Neural cell (in vitro differentiated cells): ENCODE data around the gene SLC6A2. TPM values are rescaled to one million over a fixed set of nuclear protein-coding genes. Genes with fewer than 3 reads are reported as not detected.

Experiments used
- H2AFZ ChIP-seq: fragments of 200-600, 300-800 bp; sonication (generic), shearing (Covaris generic); 2 replicates; pipeline ENCODE4 v1.6.0; 2014; ENCODE audit warnings: low read depth, mild to moderate bottlenecking, antibody characterized with exemption, low read length, moderate library complexity
- H3F3A ChIP-seq: fragments of 200-600 bp; shearing (Covaris generic); 2 replicates; pipeline ENCODE4 v1.6.1; 2016; ENCODE audit warnings: mild to moderate bottlenecking, moderate library complexity, mixed read lengths, antibody characterized with exemption, low read length; ENCODE audit not compliant: insufficient read depth, poor library complexity, severe bottlenecking
- H3K27ac ChIP-seq: fragments of 200-600, 300-800 bp; sonication (generic), shearing (Covaris generic); 2 replicates; pipeline ENCODE4 v1.5.1; 2014; ENCODE audit warnings: mild to moderate bottlenecking, low read length, moderate library complexity
- H3K27me3 ChIP-seq: fragments of 300-800, 200-600 bp; sonication (generic), shearing (Covaris generic); 2 replicates; pipeline ENCODE4 v1.6.0; 2014; ENCODE audit warnings: mild to moderate bottlenecking, low read depth, low read length, moderate library complexity; ENCODE audit not compliant: insufficient read depth
- H3K36me3 ChIP-seq: fragments of 300-800, 200-600 bp; sonication (generic), shearing (Covaris generic); 2 replicates; pipeline ENCODE4 v1.5.1; 2014; ENCODE audit warnings: mild to moderate bottlenecking, antibody characterized with exemption, low read length, moderate library complexity; ENCODE audit not compliant: insufficient read depth
- H3K4me2 ChIP-seq: fragments of 300-800, 200-600 bp; sonication (generic), shearing (Covaris generic); 2 replicates; pipeline ENCODE4 v1.6.0; 2014; ENCODE audit warnings: mild to moderate bottlenecking, low read length
- H3K4me3 ChIP-seq: fragments of 300-800, 200-600 bp; sonication (generic), shearing (Covaris generic); 2 replicates; pipeline ENCODE4 v1.5.1; 2014; ENCODE audit warnings: mild to moderate bottlenecking, low read length, moderate library complexity
- H3K79me2 ChIP-seq: fragments of 200-600 bp; shearing (Covaris generic); replicated peaks from 2 replicates; pipeline ENCODE4 v1.6.0; 2014; ENCODE audit warnings: mild to moderate bottlenecking, low read length, moderate library complexity; ENCODE audit not compliant: insufficient read depth
- H3K9ac ChIP-seq: fragments of 300-800, 200-600 bp; sonication (generic), shearing (Covaris generic); 2 replicates; pipeline ENCODE4 v1.6.1; 2016; ENCODE audit warnings: mild to moderate bottlenecking, low read length, mixed read lengths
- H3K9me2 ChIP-seq: fragments of 200-600 bp; shearing (Covaris generic); 2 replicates; pipeline ENCODE4 v1.6.1; 2016; ENCODE audit warnings: mild to moderate bottlenecking, low read length, mixed read lengths; ENCODE audit not compliant: insufficient read depth
- H3K9me3 ChIP-seq: fragments of 200-600, 300-800 bp; sonication (generic), shearing (Covaris generic); 2 replicates; pipeline ENCODE4 v1.6.1; 2016; ENCODE audit warnings: mild to moderate bottlenecking, mixed run types, low read length, moderate library complexity, mixed read lengths
- H4K20me1 ChIP-seq: fragments of 200-600 bp; shearing (Covaris generic); 2 replicates; pipeline ENCODE4 v1.6.1; 2016; ENCODE audit warnings: mild to moderate bottlenecking, mixed run types; ENCODE audit not compliant: insufficient read depth
- CTCF ChIP-seq: fragments of 450-650 bp; IDR thresholded peaks from 2 replicates; pipeline ENCODE4 v1.5.1; 2014; ENCODE audit warnings: antibody characterized with exemption, mild to moderate bottlenecking, moderate library complexity; ENCODE audit not compliant: poor library complexity, severe bottlenecking
- EP300 ChIP-seq: fragments of 450-650 bp; conservative IDR thresholded peaks from 2 replicates; pipeline ENCODE4 v1.6.1; 2014; ENCODE audit warnings: antibody characterized with exemption, mild to moderate bottlenecking, moderate library complexity; ENCODE audit not compliant: poor library complexity, severe bottlenecking
- EZH2 ChIP-seq: fragments of 200-600, 300-800 bp; shearing (Covaris generic), sonication (generic); IDR thresholded peaks from 2 replicates; pipeline ENCODE4 v1.6.1; 2014; ENCODE audit warnings: antibody characterized with exemption, low read length, borderline replicate concordance, mild to moderate bottlenecking; ENCODE audit not compliant: insufficient read depth, poor library complexity, severe bottlenecking
- MXI1 ChIP-seq: fragments of 450-650 bp; conservative IDR thresholded peaks from 2 replicates; pipeline ENCODE4 v1.6.1; 2014; ENCODE audit warnings: antibody characterized with exemption, mild to moderate bottlenecking; ENCODE audit not compliant: poor library complexity, severe bottlenecking
- POLR2AphosphoS5 ChIP-seq: IDR thresholded peaks from 2 replicates; pipeline ENCODE4 v1.6.1; 2012
- RAD21 ChIP-seq: fragments of 450-650 bp; conservative IDR thresholded peaks from 2 replicates; pipeline ENCODE4 v1.6.1; 2014; ENCODE audit warnings: antibody characterized with exemption, mild to moderate bottlenecking, moderate library complexity
- REST ChIP-seq: IDR thresholded peaks from 2 replicates; pipeline ENCODE4 v1.6.1; 2012; ENCODE audit warnings: borderline replicate concordance
- SMC3 ChIP-seq: fragments of 450-650 bp; conservative IDR thresholded peaks from 2 replicates; pipeline ENCODE4 v1.6.1; 2014; ENCODE audit warnings: antibody characterized with exemption, mild to moderate bottlenecking, moderate library complexity; ENCODE audit not compliant: poor library complexity
- TAF1 ChIP-seq: IDR thresholded peaks from 2 replicates; pipeline ENCODE4 v1.6.1; 2012; ENCODE audit warnings: low read depth
- polyA plus RNA-seq: library from polyadenylated mRNA; depleted of rRNA; stranded (reverse); fragments of >200 nt; gene quantifications from 2 replicates; pipeline ENCODE4 v1.2.3, GENCODE V29; 2014

The SLC6A2 gene
- polyA plus RNA-seq, 1 donor from 2014 or later, result not detected

GRCh38 chr16:55657616-55658015 lies 1.8 kb downstream of the SLC6A2 start:
- Histone ChIP-seq H3K9ac (no peak overlapping the region), H3K4me3 (no peak overlapping the region), H3K4me2 (no peak overlapping the region), H3F3A (no peaks in the 10 kb centered on the region), H3K79me2 (no peaks in the 10 kb centered on the region), H3K36me3 (no peaks in the 10 kb centered on the region), H3K27ac (no peak overlapping the region), H2AFZ (no peak overlapping the region), H4K20me1 (no peaks in the 10 kb centered on the region), H3K9me3 (peaks cover 3% of the 10 kb centered on the region), H3K9me2 (no peaks in the 10 kb centered on the region), H3K27me3 (peaks cover 63% of the 10 kb centered on the region)
- TF ChIP-seq REST (no peak), MXI1 (no peak), TAF1 (no peak), RAD21 (no peak), POLR2AphosphoS5 (no peak), EP300 (no peak), EZH2 (no peak), CTCF (no peak), SMC3 (no peak)

GRCh38 chr16:55658898-55659420 lies 3.2 kb downstream of the SLC6A2 start:
- Histone ChIP-seq H3K27ac (no peak overlapping the region), H2AFZ (no peak overlapping the region), H3K27me3 (peaks cover 50% of the 10 kb centered on the region), H3K36me3 (no peaks in the 10 kb centered on the region), H4K20me1 (no peaks in the 10 kb centered on the region), H3K4me2 (no peak overlapping the region), H3K4me3 (no peak overlapping the region), H3K9ac (no peak overlapping the region), H3K9me2 (no peaks in the 10 kb centered on the region), H3K9me3 (peaks cover 3% of the 10 kb centered on the region), H3F3A (no peaks in the 10 kb centered on the region), H3K79me2 (no peaks in the 10 kb centered on the region)
- TF ChIP-seq EP300 (no peak), SMC3 (no peak), MXI1 (no peak), TAF1 (no peak), RAD21 (no peak), EZH2 (no peak), CTCF (no peak), POLR2AphosphoS5 (no peak), REST (no peak)
